HG03175 (cell line): ENCODE results near the gene OAS2.
A peak's percentile ranks its signal among the peaks of the same experiment; 100 is the strongest.

Source experiments
- ATAC-seq: cut with Tn5 transposase; IDR thresholded peaks from one replicate; pipeline ENCODE4 v1.9.1; 2021; ENCODE audit warnings: mild to moderate bottlenecking, moderate library complexity; ENCODE audit not compliant: unreplicated experiment

The OAS2 gene

GRCh38 chr12:112978163-112979040 lies at the start of gene OAS2:
Gene OAS2 (plus strand): TSS chr12:112978519. CDS start chr12:112978609, 90 bp downstream.
- ATAC-seq = peak; percentile 92

- ATAC-seq = no peak
These were observed 49.3 kb upstream of the OAS2 start for GRCh38 chr12:112928978-112929377.

DNA sequence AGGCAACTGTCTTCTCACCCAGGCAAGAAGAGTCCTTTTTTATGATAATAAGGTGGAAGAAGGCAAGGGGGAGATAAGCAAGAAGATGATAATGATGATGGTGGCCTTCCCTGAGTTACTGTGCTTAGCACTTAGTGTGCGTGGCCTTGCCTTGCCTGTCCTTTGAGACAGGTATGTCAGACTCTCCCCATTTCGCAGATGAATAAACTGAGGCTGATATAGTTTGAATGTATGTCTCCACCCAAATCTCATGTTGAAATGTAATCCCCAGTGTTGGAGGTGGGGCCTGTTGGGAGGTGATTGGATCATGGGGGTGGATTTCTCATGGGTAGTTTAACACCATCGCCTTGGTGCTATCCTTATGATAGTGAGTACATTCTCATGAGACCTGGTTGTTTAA lies 48.6 kb upstream of the OAS2 start:
- no peak for ATAC-seq

GRCh38 chr12:112930350-112930749 lies 48.0 kb upstream of the OAS2 start:
- ATAC-seq = no peak

DNA sequence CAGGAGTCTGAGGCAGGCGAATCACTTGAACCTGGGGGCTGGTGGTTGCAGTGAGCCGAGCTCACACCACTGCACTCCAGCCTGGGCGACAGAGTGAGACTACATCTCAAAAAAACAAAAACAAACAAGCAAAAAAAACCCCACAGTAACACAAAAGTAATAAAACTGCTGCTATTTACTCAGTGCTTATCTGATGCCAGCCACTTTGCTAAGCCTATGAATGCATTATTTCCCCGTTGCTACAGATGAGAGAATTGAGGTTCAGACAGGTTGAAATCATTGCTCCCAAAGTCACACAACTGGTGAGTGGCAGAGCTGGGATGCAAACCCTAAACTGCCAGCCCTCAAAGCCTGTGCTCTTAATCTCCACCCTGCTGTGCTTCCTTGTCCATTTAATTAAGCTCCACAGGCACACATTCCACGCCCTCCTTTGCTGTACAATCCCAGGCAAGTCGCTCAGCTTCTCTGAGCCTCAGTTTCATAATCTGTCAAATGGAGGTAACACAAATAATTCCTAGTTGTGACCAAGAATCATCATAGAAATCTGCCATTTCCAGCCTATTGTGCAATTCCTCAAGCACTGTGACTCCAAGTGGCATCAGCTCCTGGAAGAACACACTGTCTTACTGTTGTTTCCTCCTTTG lies 45.7 kb upstream of the OAS2 start:
- ATAC-seq = no peak

- no peak for ATAC-seq
These were observed 45.2 kb upstream of the OAS2 start for GRCh38 chr12:112933129-112933505.

DNA sequence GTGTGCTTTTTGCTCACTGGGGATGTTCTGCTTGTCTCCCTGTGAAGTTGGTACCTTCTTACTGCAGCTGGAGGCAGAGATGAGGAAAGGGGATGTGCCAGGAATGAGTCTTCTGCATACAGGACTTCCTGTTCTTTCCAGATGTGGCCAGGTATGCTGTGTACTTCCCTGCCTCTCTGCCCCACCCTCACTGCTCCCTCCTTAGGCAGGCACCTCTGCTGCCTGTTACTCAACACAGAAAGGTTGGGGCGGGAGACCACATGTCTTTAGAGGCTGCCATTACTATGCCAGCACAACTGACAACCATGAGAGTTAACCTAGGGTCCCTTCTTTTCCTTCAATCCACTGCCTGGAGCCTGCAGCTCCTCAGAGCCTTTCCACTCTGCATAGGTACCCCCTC lies 42.1 kb upstream of the OAS2 start:
- no peak for ATAC-seq

- ATAC-seq = no peak
These were observed 41.4 kb upstream of the OAS2 start for GRCh38 chr12:112936927-112937326.

DNA sequence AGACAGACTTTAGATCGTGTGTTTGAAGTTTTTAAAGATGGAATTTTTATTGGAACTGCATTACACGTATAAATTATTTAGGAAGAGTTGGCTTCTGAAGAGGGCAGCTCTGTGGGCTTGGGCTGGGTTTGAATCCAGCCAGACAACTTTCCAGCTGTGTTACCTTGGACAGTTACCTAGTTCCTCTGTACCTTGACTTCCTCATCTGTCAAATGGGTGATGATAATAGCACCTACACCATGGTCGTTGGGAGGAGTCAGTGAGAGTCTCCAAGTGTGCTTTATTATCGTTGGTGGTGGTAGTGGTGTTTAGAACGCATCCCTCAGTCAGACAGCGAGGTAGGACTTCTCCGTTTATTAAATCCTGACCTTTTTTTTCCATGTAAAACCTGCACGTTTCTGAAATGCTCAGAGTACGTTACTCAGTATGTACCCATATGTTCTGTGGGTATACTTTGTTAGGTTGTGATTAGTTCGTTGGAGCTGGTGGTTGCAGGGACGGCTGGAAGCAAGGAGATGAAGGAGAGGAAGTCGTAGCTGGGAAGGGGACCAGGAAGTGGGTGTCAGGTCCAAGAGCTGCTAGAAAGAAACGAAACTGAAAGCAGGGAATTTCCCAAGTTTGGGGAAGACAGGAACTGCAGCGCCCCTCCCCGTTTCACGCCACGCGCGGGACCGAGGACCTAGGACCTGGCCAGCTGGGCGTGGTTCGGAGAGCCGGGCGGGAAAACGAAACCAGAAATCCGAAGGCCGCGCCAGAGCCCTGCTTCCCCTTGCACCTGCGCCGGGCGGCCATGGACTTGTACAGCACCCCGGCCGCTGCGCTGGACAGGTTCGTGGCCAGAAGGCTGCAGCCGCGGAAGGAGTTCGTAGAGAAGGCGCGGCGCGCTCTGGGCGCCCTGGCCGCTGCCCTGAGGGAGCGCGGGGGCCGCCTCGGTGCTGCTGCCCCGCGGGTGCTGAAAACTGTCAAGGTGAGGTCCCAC lies 40.3 kb upstream of the OAS2 start, which contains the start of gene OAS3:
Gene OAS3 (plus strand): TSS at position 734 of the 979 bp plus-strand sequence. CDS start 57 bp downstream, at position 791.
- ATAC-seq = no peak

DNA sequence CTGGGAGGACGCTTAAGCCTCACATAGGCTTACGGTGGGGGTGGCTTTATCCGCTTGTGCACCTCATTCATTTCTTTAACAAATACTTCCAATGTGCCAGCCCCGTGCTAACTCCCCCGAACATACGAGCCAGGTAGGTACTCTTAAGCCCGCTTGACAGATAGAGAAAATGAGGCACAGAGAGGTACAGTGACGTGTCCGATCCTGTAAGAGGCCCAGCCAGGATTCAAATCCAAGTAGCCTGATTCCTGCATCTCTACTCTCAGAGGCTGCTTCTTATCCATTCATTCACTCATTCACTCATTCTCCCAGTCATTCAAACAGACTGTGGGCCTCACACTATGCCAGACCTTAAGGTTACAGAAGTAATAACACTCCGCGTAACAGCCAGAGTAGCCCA lies 39.6 kb upstream of the OAS2 start:
- no peak for ATAC-seq

GRCh38 chr12:112939761-112940381 lies 38.4 kb upstream of the OAS2 start:
- ATAC-seq = peak; percentile 72

GRCh38 chr12:112941528-112942335 lies 36.6 kb upstream of the OAS2 start:
- ATAC-seq = no peak

GRCh38 chr12:112942572-112942971 lies 35.7 kb upstream of the OAS2 start:
- ATAC-seq = no peak

GRCh38 chr12:112944024-112944690 lies 34.2 kb upstream of the OAS2 start:
- no peak for ATAC-seq

DNA sequence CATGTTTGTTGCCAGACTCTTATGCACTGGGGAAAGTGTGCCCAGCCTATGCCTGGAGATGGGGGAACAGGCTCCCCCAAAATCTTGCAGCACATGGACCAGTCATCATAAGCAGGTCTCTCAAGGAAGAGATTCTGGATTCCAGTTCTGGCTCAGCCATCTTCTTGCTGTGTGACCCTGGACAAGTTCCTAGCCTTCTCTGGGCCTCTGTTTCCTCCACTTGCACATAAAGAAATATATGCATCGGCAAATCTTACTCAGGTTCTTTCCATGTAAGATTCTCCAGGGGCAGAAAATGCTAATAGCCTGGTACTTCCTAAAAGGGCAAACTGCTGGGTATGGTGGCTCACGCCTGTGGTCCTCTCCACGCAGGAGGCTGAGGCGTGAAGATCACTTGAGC lies 32.8 kb upstream of the OAS2 start:
- no peak for ATAC-seq

- ATAC-seq = no peak
These were observed 31.9 kb upstream of the OAS2 start for GRCh38 chr12:112946236-112947000.

DNA sequence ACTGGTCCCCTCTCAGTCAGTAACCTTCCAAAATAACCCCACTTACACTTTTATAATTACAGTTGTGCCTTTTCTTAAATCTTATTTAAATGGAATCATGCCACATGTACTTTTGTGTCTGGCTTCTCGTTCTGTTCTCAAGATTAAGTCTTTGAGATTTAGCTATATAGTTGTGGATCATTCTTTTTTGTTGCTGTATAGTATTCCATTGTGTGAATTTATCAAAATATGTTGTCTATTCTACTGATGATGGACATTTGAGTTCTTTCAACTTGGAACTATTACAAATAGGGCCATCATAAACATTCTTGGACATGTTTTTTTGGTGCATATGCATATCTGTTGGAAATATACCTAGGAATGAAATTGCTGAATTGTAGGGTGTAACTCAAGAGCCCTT lies 31.0 kb upstream of the OAS2 start:
- no peak for ATAC-seq

DNA sequence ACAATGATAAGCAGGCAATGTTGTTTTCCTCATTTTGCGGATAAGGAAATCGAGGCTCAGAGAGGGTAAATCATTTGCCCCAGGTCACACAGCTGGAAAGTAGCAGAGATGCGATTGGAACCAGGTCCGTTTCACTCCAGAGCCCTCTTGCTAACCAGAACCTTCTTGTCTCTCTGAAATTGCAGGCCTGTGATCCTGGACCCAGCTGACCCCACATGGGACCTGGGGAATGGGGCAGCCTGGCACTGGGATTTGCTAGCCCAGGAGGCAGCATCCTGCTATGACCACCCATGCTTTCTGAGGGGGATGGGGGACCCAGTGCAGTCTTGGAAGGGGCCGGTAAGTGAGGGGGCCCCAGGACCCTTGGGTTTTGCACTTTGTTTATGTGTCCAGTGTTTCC lies 30.6 kb upstream of the OAS2 start:
- ATAC-seq = no peak

GRCh38 chr12:112948806-112949205 lies 29.5 kb upstream of the OAS2 start:
- ATAC-seq = no peak
